Measurements from ENCODE around the gene RNF182.
"Not testable (repeated sequence)": the region's sequence is repeated elsewhere in the genome, so short reads cannot be mapped to it uniquely, and the experiment has no call there.

Gene RNF182

DNA sequence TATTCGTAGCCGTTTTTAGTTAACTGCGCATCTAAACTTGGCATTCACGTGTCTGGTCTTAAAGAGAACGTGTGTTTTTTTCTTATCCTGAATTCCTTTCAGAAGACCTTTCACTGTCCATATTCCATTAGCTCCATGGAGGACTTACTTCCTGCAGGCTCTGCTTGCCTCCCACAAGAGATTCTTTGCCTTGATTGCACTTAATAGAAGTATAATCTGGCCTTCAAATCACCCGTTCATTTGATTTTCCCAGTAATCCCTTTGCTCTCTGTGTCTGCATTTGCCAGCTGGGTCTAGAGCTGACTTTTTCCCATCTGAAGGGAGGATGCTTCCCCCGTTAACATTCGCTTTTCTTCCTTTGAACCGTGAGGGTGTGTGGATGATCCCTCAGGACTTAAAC lies 79.5 kb downstream of the RNF182 start:
- no peak for DNase-seq

DNA sequence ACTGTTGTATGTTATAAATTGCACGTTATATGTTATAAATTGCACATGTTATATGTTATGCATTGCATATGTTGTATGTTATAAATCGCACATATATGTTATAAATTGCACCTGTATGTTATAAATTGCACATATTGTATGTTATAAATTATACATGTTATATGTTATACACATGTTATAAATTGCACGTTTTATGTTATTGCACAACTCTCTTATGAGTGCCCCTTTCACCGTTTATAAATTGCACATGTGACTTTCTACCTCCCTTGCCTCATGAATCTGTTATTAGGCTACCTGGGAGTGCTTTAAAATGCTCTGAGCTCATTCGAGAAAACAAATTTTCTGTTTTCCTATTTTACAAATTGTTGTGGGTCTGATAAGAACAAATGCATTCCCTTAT lies 84.1 kb downstream of the RNF182 start:
- no peak for DNase-seq

DNA sequence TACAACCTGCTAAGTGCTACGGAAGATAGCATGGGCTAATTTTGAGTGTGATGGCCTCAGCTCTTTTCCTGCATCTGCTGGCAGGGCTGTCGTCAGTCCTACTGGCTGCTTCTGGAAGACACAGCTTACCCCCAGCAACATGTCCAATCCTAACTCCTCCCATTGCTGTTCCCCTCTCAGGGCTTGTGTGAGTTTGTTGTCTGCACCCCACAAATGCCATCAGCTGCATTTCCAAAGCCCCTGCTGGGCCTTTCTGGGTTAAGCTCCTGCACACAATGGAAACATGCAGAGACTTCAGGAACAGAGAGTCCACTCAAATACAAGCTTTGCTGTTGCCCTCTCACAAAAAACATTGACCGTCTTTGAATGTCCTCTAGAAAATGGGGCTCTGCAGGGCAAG lies 84.7 kb downstream of the RNF182 start:
- no peak for DNase-seq

DNA sequence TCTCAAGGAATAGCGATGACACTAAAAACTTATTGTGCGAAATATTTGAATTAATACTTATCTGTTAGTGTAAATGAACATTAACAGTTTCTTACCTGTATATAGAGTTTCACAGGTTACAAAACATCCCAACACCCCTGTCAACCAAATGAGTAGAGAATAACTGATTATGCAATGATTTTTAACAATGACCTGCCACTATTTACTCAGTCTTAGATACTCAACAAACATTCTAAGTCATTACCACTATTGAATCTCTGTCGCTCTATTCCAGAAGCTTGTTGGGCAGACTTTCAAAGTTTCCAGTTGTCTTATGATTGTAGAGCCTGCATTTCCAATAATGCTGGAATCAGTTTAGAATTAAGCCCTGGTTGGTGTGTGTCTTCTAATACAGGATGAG lies 85.5 kb downstream of the RNF182 start:
- DNase-seq = no peak

DNA sequence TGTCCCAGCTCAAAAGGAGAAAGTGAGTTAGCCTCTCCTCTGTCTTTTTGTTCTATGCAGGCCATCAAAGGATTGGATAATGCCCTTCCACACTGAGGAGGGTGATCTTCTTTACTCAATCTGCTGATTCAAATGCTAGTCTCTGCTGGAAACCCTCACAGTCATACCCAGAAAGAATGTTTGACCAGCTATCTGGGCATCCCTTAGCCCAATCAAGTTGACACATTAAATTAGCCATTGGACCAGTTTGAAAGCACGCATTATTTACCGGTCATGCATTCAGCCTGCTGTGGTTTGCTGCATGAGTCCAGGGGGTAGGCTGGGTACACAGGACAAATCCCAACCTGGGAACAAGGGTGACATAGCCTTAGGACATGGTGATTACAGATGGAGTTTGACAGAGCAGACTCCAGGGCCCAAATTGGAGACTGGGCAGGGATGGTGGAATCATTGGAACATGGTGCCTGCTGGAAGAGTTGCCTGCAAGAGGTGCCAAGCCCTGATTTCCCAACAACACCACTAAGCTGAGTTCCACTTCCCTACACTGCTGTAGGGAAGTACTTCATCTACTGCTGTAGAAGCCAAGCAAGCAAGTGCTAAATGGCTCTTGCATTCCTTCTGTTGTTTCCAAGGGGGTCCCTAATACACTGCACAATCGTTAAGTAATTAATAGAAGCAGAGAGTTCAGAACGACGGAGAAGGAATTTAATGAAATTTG lies 87.7 kb downstream of the RNF182 start:
- DNase-seq = no peak

DNA sequence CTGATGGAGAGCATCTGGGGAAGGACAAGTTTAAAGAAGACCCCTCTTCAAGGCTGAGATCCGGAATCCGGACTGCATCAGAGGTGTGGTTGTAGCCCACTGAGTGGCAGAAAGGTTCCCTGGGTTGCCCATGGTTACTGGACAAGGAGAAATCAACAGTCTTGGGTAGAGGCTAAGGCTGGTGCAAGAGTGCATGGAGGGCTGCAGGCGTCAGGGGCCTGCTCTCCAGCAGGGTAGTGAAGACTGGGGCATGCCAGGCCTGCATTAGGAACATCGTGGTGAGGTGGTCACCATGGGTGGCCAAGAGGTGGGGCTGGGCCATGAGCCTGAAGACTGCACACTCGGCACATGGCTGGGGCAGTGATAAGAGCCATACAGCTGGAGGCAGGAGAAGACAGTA lies 91.2 kb downstream of the RNF182 start:
- DNase-seq = no peak

DNA sequence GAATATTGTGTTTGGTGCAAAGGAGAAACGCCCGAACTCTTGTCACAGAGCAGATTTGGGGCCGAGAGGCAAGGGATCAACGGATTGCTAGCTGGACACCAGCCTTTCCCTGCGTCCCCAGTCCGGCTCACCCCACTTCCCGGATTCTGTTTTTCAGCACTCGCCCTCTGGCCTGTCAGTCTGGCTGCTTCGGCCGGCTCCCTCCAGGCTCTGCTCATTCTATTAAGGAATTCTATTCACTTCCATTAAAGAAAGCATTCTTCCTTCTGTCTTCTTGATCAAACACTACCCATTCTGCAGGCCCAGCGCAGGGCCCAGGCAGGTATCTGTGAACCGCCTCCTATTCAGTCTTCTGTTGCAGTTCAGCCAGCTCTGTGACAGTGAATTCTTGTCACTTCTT lies 91.7 kb downstream of the RNF182 start:
- no peak for DNase-seq

DNA sequence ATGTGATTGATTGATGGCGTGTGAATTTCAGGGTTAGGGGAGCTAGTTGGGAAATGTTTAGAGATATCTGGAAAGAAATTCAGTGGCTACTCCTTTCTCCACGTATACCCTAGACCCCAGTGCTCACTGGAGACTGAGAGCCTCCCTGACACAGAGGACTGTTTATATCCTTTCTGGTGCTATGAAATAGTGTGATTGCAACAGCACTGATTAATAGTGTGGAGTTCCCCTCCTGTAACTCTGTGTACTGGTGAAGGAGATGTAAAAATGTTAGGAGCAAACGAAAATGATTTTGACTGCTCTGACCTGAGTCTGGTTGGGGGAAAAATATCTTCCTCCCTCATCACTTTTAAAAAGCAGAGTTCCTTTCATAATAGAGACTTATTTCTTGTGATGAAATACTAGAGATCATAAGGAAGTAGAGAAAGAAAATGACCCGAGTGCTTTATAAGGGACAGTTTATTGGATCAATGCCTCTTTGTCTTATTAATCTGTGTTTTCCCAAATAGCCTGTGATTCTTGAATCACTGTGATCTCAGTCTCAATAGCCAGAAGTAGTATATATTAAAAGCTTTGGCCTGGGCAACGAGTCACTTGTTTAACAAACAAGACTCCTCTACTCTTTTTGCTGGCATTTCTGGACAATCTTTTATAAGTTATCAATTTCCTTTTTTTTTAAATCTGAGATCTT lies 92.3 kb downstream of the RNF182 start:
- no peak for DNase-seq

DNA sequence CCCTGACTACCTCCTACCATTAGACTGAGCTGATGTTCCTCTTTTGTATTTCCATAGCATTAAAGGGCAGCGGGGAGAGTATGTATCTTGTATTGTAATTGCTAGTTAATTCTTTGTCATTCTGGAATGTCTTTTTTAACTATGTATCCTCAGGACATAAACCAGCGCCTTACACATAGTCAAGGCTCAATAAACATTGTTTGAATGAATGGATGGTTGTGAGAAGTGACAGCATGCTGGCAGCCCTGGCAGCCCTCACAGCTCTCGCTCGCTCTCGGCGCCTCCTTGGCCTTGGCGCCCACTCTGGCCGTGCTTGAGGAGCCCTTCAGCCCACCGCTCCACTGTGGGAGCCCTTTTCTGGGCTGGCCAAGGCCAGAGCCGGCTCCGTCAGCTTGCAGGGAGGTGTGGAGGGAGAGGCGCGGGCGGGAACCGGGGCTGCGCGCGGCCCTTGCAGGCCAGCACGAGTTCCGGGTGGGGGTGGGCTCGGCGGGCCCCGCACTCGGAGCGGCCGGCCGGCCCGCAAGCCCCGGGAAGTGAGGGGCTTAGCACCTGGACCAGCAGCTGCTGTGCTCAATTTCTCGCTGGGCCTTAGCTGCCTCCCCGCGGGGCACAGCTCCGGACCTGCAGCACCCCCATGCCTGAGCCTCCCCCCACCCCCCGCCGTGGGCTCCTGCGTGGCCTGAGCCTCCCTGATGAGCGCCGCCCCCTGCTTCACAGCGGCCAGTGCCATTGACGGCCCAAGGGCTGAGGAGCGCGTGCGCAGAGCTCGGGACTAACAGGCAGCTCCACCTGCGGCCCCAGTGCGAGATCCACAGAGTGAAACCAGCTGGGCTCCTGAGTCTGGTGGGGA lies 93.1 kb downstream of the RNF182 start:
- DNase-seq = no peak

DNA sequence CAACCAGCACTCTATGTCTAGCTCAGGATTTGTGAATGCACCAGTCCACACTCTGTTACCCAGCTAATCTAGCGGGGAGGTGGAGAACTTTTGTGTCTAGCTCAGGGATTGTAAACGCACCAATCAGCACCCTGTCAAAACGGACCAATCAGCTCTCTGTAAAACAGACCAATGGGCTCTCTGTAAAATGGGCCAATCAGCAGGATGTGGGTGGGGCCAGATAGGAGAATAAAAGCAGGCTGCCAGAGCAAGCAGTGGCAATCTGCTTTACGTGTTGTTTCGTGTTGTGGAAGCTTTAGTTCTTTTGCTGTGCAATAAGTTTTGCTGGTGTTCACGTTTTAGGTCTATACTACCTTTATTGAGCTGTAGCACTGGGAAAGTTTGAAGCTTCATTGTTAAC lies 93.8 kb downstream of the RNF182 start:
- DNase-seq = not testable (repeated sequence)

DNA sequence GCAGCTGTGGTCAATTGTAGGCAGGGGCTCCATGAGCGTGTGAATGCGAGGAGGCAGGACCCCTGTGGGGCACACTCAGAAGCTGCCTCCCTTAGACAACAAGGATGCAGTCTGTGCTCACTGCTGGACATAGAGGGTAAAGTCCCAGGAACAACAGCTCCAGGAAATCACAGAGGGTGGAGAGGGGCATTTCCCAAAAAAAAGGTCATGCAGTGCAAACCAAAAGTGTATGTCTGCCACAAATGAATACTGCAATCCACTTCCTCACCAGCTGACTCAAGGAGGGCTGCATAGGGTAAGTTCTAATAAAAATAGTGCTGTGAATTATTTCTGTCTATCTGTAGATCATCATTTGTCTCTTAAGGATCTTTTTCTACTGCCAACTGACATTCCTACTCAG lies 95.8 kb downstream of the RNF182 start:
- DNase-seq = no peak

DNA sequence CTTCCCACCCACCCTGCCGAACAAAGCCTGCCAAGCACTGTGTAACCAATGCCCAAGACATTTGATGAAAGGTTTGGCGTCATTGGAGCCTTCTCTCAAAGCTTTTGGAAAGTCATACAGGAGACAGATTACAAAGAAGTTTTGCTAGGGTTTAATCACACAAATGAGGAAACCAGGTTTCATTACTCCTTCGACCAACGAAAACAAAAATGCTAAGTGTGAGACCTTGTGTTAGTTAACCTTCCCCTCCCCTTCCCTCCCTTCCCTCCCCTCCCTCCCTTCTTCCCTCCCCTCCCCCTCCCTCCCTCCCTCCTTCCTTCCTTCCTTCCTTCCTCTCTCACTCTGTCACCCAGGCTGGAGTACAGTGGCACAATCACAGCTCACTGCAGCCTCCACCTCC lies 96.7 kb downstream of the RNF182 start:
- no peak for DNase-seq

DNA sequence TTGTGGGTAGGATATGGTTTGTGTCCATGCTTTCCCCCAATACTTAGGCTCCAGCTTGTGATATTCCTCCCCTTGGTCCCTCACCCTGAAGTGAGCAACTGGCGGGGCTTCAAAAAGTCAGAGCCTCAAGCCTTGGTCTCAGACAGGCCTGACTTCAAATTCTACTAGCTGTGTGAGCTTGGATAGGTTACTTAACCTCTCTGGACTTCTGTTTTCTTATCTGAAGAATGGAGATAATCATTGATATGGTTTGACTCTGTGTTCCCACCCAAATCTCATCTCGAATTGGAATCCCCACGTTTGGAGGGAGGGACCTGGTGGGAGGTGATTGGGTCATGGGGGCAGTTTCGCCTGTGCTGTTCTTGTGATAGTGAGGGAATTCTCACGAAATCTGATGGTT lies 97.9 kb downstream of the RNF182 start:
- DNase-seq = no peak

DNA sequence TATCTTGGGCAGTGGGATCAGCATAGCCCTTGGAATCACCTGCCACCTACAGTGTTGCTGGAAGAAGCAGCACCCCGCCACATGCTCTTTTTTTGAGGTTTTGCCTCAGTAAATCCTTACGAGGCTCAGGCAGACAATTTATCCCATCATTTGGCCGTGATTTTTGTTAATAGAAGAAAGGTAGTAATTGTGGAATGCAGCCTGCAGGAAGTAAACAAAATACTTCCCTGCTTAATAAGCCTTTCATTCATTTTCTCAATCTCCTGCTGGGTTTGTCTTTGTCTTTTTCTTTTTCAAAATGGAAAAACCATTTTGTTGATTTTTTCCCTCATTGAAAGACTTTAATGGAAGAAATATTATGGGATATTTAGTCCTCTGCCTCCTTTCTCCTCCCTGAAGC lies 99.1 kb downstream of the RNF182 start:
- DNase-seq = no peak

DNA sequence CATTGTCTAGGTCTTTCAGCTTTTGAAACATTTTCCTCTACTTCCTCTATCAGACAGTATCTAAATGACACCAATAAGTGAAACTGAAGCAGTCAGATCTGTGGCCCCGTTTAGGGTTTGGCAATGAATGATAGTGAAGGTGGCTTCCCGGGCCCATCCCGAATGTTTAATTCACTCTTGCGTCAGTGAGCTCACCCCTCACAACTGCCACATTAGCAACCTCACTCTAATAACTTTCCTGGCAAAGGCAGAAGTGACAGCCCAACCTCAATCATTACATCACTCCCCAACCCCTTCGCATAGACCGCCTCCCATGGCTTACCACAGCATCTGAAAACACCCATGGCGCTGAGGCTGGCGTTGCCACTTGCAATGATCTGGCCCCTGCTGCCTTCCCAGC lies 100.4 kb downstream of the RNF182 start:
- no peak for DNase-seq

DNA sequence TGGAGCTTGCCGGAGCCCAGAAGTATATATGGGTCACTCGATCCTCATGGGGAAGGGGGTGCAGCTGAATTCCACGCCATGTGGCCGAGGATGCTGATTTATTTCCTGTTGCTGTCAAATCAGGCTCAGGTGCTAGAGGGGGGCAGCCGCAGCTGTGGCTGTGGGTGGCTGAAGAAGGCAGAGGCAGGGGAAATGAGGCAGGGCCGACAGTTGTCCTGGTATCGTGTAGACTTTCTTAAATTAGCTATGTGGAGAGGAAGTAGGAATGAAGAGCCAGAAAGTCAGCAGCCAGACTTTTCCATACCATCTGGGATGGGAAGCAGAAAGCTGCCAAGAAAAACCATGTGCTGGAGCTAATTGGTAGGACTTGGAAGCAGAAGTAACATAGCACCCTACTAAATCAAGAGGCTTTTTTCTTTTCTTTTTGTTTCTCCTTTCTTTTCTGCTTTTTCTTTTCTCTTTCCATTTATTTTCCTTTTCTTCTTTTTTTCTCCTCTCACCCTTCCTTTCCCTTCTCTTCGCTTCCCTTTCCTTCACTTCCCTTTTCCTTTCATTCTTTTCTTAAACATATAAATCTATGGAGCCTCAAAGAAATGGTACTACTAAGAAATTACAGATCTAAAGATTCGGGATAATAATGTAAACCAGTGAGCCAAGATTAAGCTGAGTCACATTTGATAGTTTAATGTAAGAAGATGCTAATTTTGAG lies 102.2 kb downstream of the RNF182 start:
- DNase-seq = no peak

DNA sequence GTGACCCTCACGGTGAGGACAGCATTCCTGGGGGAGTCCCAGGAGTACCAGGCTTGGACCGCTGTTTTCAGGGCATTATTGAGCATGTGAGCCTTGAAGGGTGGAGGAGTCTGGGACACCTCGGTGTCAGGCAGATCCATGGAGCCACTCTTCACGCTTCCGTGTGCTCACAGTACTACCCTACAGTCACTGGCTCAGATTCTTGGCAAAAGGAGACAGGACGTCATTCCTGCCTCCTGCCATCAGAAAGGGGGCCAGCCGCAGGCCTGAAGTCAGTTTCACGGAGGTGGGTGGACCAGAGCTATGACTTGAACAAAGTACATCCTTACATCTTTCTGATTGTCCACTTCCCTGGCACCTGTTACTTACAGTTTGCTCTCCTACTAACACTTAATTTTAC lies 103.9 kb downstream of the RNF182 start:
- no peak for DNase-seq

DNA sequence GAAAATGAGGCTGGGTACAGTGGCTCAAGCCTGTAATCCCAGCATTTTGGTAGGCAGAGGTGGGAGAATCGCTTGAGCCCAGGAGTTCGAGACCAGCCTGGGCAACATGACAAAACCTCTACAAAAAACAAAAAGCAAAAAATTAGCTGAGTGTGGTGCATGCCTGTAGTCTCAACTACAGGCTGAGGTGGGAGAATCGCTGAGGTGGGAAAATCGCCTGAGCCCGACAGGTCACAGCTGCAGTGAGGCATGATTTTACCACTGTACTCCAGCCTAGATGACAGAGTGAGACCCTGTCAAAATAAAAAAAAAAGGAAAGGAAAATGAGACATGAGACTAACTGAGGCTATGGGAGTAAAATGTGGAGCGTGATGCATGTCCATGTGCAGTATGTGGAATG lies 104.9 kb downstream of the RNF182 start:
- DNase-seq = no peak

Data from activated CD4-positive, alpha-beta T cell treated with anti-CD3 and anti-CD28 coated beads for 4 hours (primary cell).